IMR-90 (cell line): ENCODE data around the gene RNF217. TPM values are rescaled to one million over a fixed set of nuclear protein-coding genes. Genes with fewer than 3 reads are reported as not detected.

Experiments used
- ATAC-seq: fragments of 200-7000 bp; cut with Tn5 transposase; 2 replicates; pipeline ENCODE4 v1.9.1; 2020; ENCODE audit warnings: low read depth, mild to moderate bottlenecking, moderate library complexity
- BruUV-seq: library from RNA; stranded (reverse); fragments of 400-500 nt; replicated peaks from 2 replicates; lab custom pipeline; 2021; lab: Mats Ljungman, UMichigan
- CTCF ChIA-PET: fragments of 300-600 bp; formaldehyde crosslinking; extraction: SDS; loops from one replicate; lab custom pipeline; 2021; ENCODE audit warnings: antibody characterized with exemption; lab: Yijun Ruan, JAX
- POLR2A ChIA-PET: fragments of 300-600 bp; sonication (Branson Sonifier 250); formaldehyde crosslinking; loops from one replicate; lab custom pipeline; 2022; ENCODE audit warnings: antibody characterized with exemption; ENCODE audit not compliant: unreplicated experiment; lab: Charles Lee
- DNase-seq: peaks from one replicate; pipeline ENCODE4 v3.0.0; 2013
- H2AFZ ChIP-seq: replicated peaks from 2 replicates; pipeline ENCODE3; 2013; ENCODE audit warnings: low read length, mild to moderate bottlenecking; ENCODE audit not compliant: poor library complexity
- H2AK5ac ChIP-seq: 2 replicates; pipeline ENCODE4 v1.6.1; 2013; ENCODE audit warnings: low read depth, low read length, inconsistent platforms
- H2AK9ac ChIP-seq: replicated peaks from 2 replicates; pipeline ENCODE3; 2013; ENCODE audit warnings: mild to moderate bottlenecking, low read depth, low read length, moderate library complexity; ENCODE audit not compliant: poor library complexity
- H2BK120ac ChIP-seq: 2 replicates; pipeline ENCODE4 v1.6.1; 2013; ENCODE audit warnings: low read depth, low read length, inconsistent platforms
- H2BK15ac ChIP-seq: 3 replicates; pipeline ENCODE4 v1.6.1; 2013; ENCODE audit warnings: low read depth, low read length, inconsistent platforms
- H2BK20ac ChIP-seq: 2 replicates; pipeline ENCODE4 v1.6.1; 2013; ENCODE audit warnings: low read depth, mild to moderate bottlenecking, inconsistent platforms, low read length, moderate library complexity
- H2BK5ac ChIP-seq: 2 replicates; pipeline ENCODE4 v1.6.1; 2013; ENCODE audit warnings: mild to moderate bottlenecking, low read depth, low read length, inconsistent platforms; ENCODE audit not compliant: poor library complexity, severe bottlenecking
- H3K14ac ChIP-seq: replicated peaks from 2 replicates; pipeline ENCODE4 v1.6.1; 2013; ENCODE audit warnings: low read depth, low read length, inconsistent platforms
- H3K18ac ChIP-seq: 2 replicates; pipeline ENCODE4 v1.6.1; 2013; ENCODE audit warnings: low read depth, low read length, control low read depth
- H3K23ac ChIP-seq: 2 replicates; pipeline ENCODE4 v1.6.1; 2013; ENCODE audit warnings: low read depth, low read length, inconsistent platforms
- H3K27ac ChIP-seq: 2 replicates; pipeline ENCODE4 v1.5.1; 2013; ENCODE audit warnings: mild to moderate bottlenecking, control low read depth, low read length; ENCODE audit not compliant: insufficient read depth
- H3K27me3 ChIP-seq: 2 replicates; pipeline ENCODE4 v1.6.1; 2013; ENCODE audit warnings: low read length; ENCODE audit not compliant: control insufficient read depth, insufficient read depth
- H3K36me3 ChIP-seq: 2 replicates; pipeline ENCODE4 v1.6.1; 2013; ENCODE audit warnings: low read length, mixed read lengths; ENCODE audit not compliant: control insufficient read depth, insufficient read depth
- H3K4ac ChIP-seq: 2 replicates; pipeline ENCODE4 v1.6.1; 2013; ENCODE audit warnings: low read depth, low read length, inconsistent platforms
- H3K4me1 ChIP-seq: 2 replicates; pipeline ENCODE4 v1.6.1; 2013; ENCODE audit warnings: low read length, mixed read lengths; ENCODE audit not compliant: control insufficient read depth, insufficient read depth
- H3K4me2 ChIP-seq: 2 replicates; pipeline ENCODE4 v1.6.1; 2013; ENCODE audit warnings: low read depth, mild to moderate bottlenecking, control low read depth, low read length, moderate library complexity
- H3K4me3 ChIP-seq: 2 replicates; pipeline ENCODE4 v1.5.1; 2013; ENCODE audit warnings: low read depth, mild to moderate bottlenecking, control low read depth, low read length, moderate library complexity; ENCODE audit not compliant: insufficient read depth
- H3K56ac ChIP-seq: 2 replicates; pipeline ENCODE4 v1.6.1; 2013; ENCODE audit warnings: low read length, inconsistent platforms; ENCODE audit not compliant: insufficient read depth; ENCODE audit errors: extremely low read depth
- H3K79me1 ChIP-seq, 2 experiments: 2 replicates each; pipeline ENCODE4 v1.6.1; 2013; ENCODE audit warnings: low read length in 2 of 2, inconsistent platforms in 1 of 2, low read depth in 1 of 2
- H3K9ac ChIP-seq: 2 replicates; pipeline ENCODE4 v1.6.1; 2013; ENCODE audit warnings: low read depth, low read length, control low read depth
- H3K9me1 ChIP-seq: 2 replicates; pipeline ENCODE4 v1.6.1; 2013; ENCODE audit warnings: low read length, inconsistent platforms; ENCODE audit not compliant: insufficient read depth
- H3K9me3 ChIP-seq: 2 replicates; pipeline ENCODE4 v1.6.1; 2013; ENCODE audit warnings: low read length; ENCODE audit not compliant: control insufficient read depth, insufficient read depth
- H4K20me1 ChIP-seq: 2 replicates; pipeline ENCODE4 v1.6.1; 2013; ENCODE audit warnings: low read length, inconsistent platforms; ENCODE audit not compliant: insufficient read depth
- H4K5ac ChIP-seq: 2 replicates; pipeline ENCODE4 v1.6.1; 2013; ENCODE audit warnings: mild to moderate bottlenecking, low read depth, low read length, control low read depth
- H4K8ac ChIP-seq, 2 experiments: 2 replicates each; pipeline ENCODE4 v1.6.1; 2013; ENCODE audit warnings: low read depth in 2 of 2, low read length in 2 of 2, control low read depth in 1 of 2, inconsistent platforms in 1 of 2
- H4K91ac ChIP-seq: 2 replicates; pipeline ENCODE4 v1.6.1; 2013; ENCODE audit warnings: low read depth, low read length, inconsistent platforms; ENCODE audit not compliant: insufficient read depth
- BHLHE40 ChIP-seq: fragments of 150-350 bp; IDR thresholded peaks from 2 replicates; pipeline ENCODE4 v1.6.1; 2016; ENCODE audit warnings: mild to moderate bottlenecking, low read depth, low read length
- CEBPB ChIP-seq: IDR thresholded peaks from 2 replicates; pipeline ENCODE4 v1.6.1; 2012; ENCODE audit warnings: low read depth, low read length, improper control_type of control experiment
- CHD1 ChIP-seq: IDR thresholded peaks from 2 replicates; pipeline ENCODE4 v1.6.1; 2012; ENCODE audit warnings: low read depth, low read length, improper control_type of control experiment
- ELK1 ChIP-seq: fragments of 150-350 bp; IDR thresholded peaks from 2 replicates; pipeline ENCODE4 v1.6.1; 2016; ENCODE audit warnings: low read depth, mild to moderate bottlenecking, low read length, moderate library complexity, borderline replicate concordance
- MAFK ChIP-seq: IDR thresholded peaks from 2 replicates; pipeline ENCODE4 v1.6.1; 2012; ENCODE audit warnings: low read depth, low read length, improper control_type of control experiment
- POLR2A ChIP-seq: IDR thresholded peaks from 2 replicates; pipeline ENCODE4 v1.6.1; 2012; ENCODE audit warnings: mild to moderate bottlenecking, low read depth, low read length
- RAD21 ChIP-seq: IDR thresholded peaks from 2 replicates; pipeline ENCODE4 v1.6.1; 2012; ENCODE audit warnings: low read length, improper control_type of control experiment
- RCOR1 ChIP-seq: IDR thresholded peaks from 2 replicates; pipeline ENCODE4 v1.6.1; 2012; ENCODE audit warnings: mild to moderate bottlenecking, low read length, improper control_type of control experiment; ENCODE audit not compliant: insufficient replicate concordance
- SMC3 ChIP-seq: fragments of 150-350 bp; IDR thresholded peaks from 2 replicates; pipeline ENCODE4 v1.6.1; 2016; ENCODE audit warnings: low read depth, mild to moderate bottlenecking, antibody characterized with exemption, low read length, moderate library complexity
- USF2 ChIP-seq: fragments of 150-350 bp; IDR thresholded peaks from 2 replicates; pipeline ENCODE4 v1.6.1; 2017; ENCODE audit warnings: mild to moderate bottlenecking, antibody characterized with exemption, low read length, low read depth
- WGBS, 2 experiments: methylation state at CpG; one replicate each; pipeline versions ENCODE4 v1.1.5 to v1.1.7; 2013; ENCODE audit warnings: missing lambda C conversion rate in 2 of 2; ENCODE audit not compliant: insufficient read length in 1 of 2; ENCODE audit errors: extremely low coverage in 2 of 2; 5-methylcytosine and 5-hydroxymethylcytosine counted together
- dilution Hi-C: fragments of 300-500 bp; cut with HindIII; formaldehyde crosslinking; loops from one replicate; pipeline ENCODE4 v1.14.3; 2018; ENCODE audit warnings: low sequenced_read_pairs; ENCODE audit not compliant: unreplicated experiment
- in situ Hi-C: fragments of 300-500 bp; cut with MboI; formaldehyde crosslinking; loops from 3 replicates; pipeline ENCODE4 v1.14.3; 2019; ENCODE audit warnings: low sequenced_read_pairs, inconsistent platforms, mixed read lengths
- intact Hi-C: fragments of 100-400 bp; cut with micrococcal nuclease; formaldehyde crosslinking; loops from 2 replicates; pipeline ENCODE4 v1.10.0; 2022
- polyA plus RNA-seq, 3 experiments: library from polyadenylated mRNA; depleted of rRNA; stranded (reverse); fragments of >200 nt; gene quantifications; 2 replicates each; pipeline ENCODE4 v1.2.3, GENCODE V29; 2012; ENCODE audit warnings: low replicate concordance in 1 of 3
- total RNA-seq: library from RNA; depleted of rRNA; stranded (reverse); fragments of >200 nt; gene quantifications from 2 replicates; pipeline ENCODE4 v1.2.3, GENCODE V29; 2012

RNF217 gene
- total and polyA plus RNA-seq, 2 of the 4 experiments (the other 2 are of a cell fraction) = 11.7 to 20.4 TPM

GRCh38 chr6:124917769-124918168 lies 44.5 kb upstream of the RNF217 start:
- Histone ChIP-seq H3K27me3 (no peaks in the 10 kb centered on the region), H3K4ac (no peak overlapping the region), H3K4me3 (no peak overlapping the region), H2BK5ac (no peak overlapping the region), H3K79me1 (no peaks in the 10 kb centered on the region), H2BK120ac (no peak overlapping the region), H2AK5ac (no peak overlapping the region), H4K20me1 (no peaks in the 10 kb centered on the region), H3K9ac (no peak overlapping the region), H4K91ac (no peak overlapping the region), H3K14ac (no peak overlapping the region), H3K9me3 (peaks cover 3% of the 10 kb centered on the region; the same call in 1 of the 2 replicates), H3K18ac (no peak overlapping the region), H3K9me1 (no peaks in the 10 kb centered on the region), H3K56ac (no peak overlapping the region), H3K4me2 (no peak overlapping the region), H3K27ac (no peak overlapping the region), H2BK15ac (no peak overlapping the region), H3K4me1 (no peaks in the 10 kb centered on the region), H2BK20ac (no peak overlapping the region), H3K36me3 (no peaks in the 10 kb centered on the region), H4K5ac (no peak overlapping the region), H2AFZ (no peak overlapping the region), H2AK9ac (no peak overlapping the region), H4K8ac (no peak overlapping the region), H3K23ac (no peak overlapping the region)
- WGBS, 2 experiments = no CpG with 5 or more reads among the region's 1 CpG
- no peak for ATAC-seq
- intact Hi-C loops (no loop called here), in situ Hi-C loops (no loop called here), dilution Hi-C loops (no loop called here)
- no peak for TF ChIP-seq RAD21
- TF ChIP-seq POLR2A = no peak
- no peak for TF ChIP-seq CEBPB
- TF ChIP-seq BHLHE40 = no peak
- no peak for TF ChIP-seq ELK1
- no peak for TF ChIP-seq SMC3
- TF ChIP-seq USF2 = no peak
- no peak for TF ChIP-seq MAFK
- TF ChIP-seq RCOR1 = no peak
- TF ChIP-seq CHD1 = no peak
- DNase-seq = no peak
- CTCF ChIA-PET = no interaction called here
- POLR2A ChIA-PET = no interaction called here
- BruUV-seq = no TSS peak
